IPS-NIHi7 (cell line): ENCODE measurements around the gene MED29.

ENCODE experiments used
- DNase-seq: peaks from one replicate; pipeline ENCODE4 v3.0.0; 2012; ENCODE audit warnings: mixed read lengths; ENCODE audit errors: extremely low spot score

Gene MED29

GRCh38 chr19:39430675-39431593 is 39.8 kb downstream of the MED29 start:
- no peak for DNase-seq

GRCh38 chr19:39432677-39433025 is 41.5 kb downstream of the MED29 start:
- DNase-seq: no peak

- DNase-seq: no peak
Observed at GRCh38 chr19:39433480-39434079, 42.4 kb downstream of the MED29 start.

GRCh38 chr19:39434123-39435076 is 43.2 kb downstream of the MED29 start:
- DNase-seq: no peak

- peak; percentile 95 for DNase-seq
Observed at GRCh38 chr19:39435499-39436349, 44.5 kb downstream of the MED29 start, which contains the start of gene RPS16. TSS of gene RPS16 (minus strand) at chr19:39435949. CDS start at chr19:39435895, 54 bp downstream.

- DNase-seq: no peak
Observed at GRCh38 chr19:39436350-39436716, 45.2 kb downstream of the MED29 start.

- no peak for DNase-seq
Observed at GRCh38 chr19:39438270-39438934, 47.2 kb downstream of the MED29 start.

GRCh38 chr19:39444598-39445195 is 53.5 kb downstream of the MED29 start:
- DNase-seq: no peak

GRCh38 chr19:39445196-39446111 is 54.3 kb downstream of the MED29 start, which contains the start of gene SUPT5H:
TSS of gene SUPT5H (plus strand) at chr19:39445582. CDS start at chr19:39445891, 309 bp downstream.
- DNase-seq: peak; percentile 99

- no peak for DNase-seq
Observed at GRCh38 chr19:39446365-39447084, 55.3 kb downstream of the MED29 start.

- DNase-seq: no peak
Observed at GRCh38 chr19:39448271-39448670, 57.1 kb downstream of the MED29 start.

- no peak for DNase-seq
Observed at GRCh38 chr19:39449116-39449797, 58.1 kb downstream of the MED29 start.
